SU-DHL-6 (cell line): ENCODE data around the gene LEP.

Source experiments
- CTCF ChIP-seq: fragments of 200-600 bp; sonication (generic); IDR thresholded peaks from one replicate; pipeline ENCODE4 v1.5.1; 2017; ENCODE audit warnings: antibody characterized with exemption, mild to moderate bottlenecking, low read length, moderate library complexity; ENCODE audit not compliant: insufficient read depth, poor library complexity, severe bottlenecking
- EZH2phosphoT487 ChIP-seq: fragments of 200-600 bp; sonication (generic), shearing (Covaris generic); conservative IDR thresholded peaks from 2 replicates; pipeline ENCODE4 v1.6.1; 2018; ENCODE audit warnings: mild to moderate bottlenecking, antibody characterized with exemption, low read length, moderate library complexity, mixed read lengths

GRCh38 chr7:128302139-128302538, 61.1 kb downstream of the LEP start:
- TF ChIP-seq CTCF (no peak), EZH2phosphoT487 (no peak)
